GM23248 (cell line): Measurements from ENCODE around the gene LONP2.

Experiments used
- EZH2 ChIP-seq: fragments of 200-600 bp; sonication (generic); IDR thresholded peaks from 2 replicates; pipeline ENCODE4 v1.6.1; 2018; ENCODE audit warnings: antibody characterized with exemption, mild to moderate bottlenecking; ENCODE audit not compliant: insufficient read depth, poor library complexity, severe bottlenecking
- EZH2phosphoT487 ChIP-seq: fragments of 200-600 bp; sonication (generic); IDR thresholded peaks from 2 replicates; pipeline ENCODE4 v1.6.1; 2018; ENCODE audit warnings: antibody characterized with exemption, moderate library complexity, mild to moderate bottlenecking, low read depth; ENCODE audit not compliant: insufficient read depth

- TF ChIP-seq EZH2phosphoT487 (no peak), EZH2 (no peak)
These were observed 88.9 kb downstream of the LONP2 start for GRCh38 chr16:48332978-48333377.
